ENCODE results near the gene UGT2A2. TPM values are rescaled to one million over a fixed set of nuclear protein-coding genes. Genes with fewer than 3 reads are reported as not detected.

The UGT2A2 gene
- total RNA-seq, 1 donor from 2014 or later = not detected

DNA sequence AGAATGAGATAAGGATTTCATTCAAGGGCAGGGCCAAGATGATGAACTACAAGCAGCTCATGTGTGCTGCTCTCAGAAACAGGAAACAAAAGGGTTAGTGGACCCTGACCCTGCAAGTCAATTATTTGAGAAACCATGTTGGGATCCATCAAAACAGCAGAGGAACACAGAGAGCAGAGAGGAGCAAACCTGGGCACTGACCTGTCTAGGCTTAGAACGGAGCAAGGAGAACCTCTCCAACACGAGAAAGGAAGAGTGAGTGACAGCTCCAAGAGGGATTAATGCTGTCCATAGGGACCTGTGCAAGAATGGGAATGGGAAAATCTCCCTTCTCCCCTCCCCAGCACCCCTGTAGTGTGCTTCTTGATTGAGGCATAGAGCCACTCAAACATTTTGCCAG, 89.8 kb downstream of the UGT2A2 start:
- Mint-ChIP-seq H3K9me3 (ENCODE audit: unreplicated experiment) (no peaks in the 10 kb centered on the region), H3K36me3 (ENCODE audit: low read depth, unreplicated experiment) (no peaks in the 10 kb centered on the region), H3K4me3 (ENCODE audit: unreplicated experiment) (no peak overlapping the region), H3K27ac (ENCODE audit: unreplicated experiment) (no peak overlapping the region), H3K27me3 (ENCODE audit: unreplicated experiment) (no peaks in the 10 kb centered on the region), H3K4me1 (ENCODE audit: unreplicated experiment) (no peaks in the 10 kb centered on the region)
- DNase-seq (ENCODE audit: low spot score) = no peak
- TF ChIP-seq, protein P1, sequence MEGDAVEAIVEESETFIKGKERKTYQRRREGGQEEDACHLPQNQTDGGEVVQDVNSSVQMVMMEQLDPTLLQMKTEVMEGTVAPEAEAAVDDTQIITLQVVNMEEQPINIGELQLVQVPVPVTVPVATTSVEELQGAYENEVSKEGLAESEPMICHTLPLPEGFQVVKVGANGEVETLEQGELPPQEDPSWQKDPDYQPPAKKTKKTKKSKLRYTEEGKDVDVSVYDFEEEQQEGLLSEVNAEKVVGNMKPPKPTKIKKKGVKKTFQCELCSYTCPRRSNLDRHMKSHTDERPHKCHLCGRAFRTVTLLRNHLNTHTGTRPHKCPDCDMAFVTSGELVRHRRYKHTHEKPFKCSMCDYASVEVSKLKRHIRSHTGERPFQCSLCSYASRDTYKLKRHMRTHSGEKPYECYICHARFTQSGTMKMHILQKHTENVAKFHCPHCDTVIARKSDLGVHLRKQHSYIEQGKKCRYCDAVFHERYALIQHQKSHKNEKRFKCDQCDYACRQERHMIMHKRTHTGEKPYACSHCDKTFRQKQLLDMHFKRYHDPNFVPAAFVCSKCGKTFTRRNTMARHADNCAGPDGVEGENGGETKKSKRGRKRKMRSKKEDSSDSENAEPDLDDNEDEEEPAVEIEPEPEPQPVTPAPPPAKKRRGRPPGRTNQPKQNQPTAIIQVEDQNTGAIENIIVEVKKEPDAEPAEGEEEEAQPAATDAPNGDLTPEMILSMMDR (IDR thresholded peaks at IDR 0.05; ENCODE audit: unreplicated experiment) = no peak

DNA sequence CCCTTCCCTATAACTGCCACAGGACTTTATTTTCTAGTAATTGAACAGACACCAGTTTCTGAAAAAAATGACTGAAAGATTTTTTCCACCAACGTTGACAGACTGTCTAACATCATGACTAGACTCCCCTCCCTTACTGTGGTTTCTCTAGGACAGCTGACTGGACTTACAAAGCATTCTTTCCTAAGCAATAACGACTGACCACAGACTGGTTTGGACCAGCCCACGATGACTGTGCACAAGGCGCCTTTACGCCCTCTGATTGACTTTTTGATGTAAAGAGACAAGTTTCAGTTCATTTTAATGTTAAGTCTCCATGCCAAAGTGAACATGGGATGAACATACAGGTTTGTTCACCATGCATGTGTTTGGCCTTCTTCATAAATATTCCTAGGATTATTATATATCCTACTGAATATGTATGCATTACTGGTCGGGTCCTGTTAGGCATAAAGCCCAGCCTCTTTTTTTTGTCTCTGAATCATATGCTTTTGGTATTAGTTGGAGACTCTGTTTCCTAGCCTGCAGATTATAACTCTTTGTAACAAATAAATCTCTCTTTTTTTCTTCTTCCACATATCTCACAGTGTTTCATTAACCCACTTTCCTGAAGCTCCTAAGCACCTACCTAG, 93.2 kb downstream of the UGT2A2 start:
- Mint-ChIP-seq H3K27ac (ENCODE audit: unreplicated experiment) (no peak overlapping the region), H3K9me3 (ENCODE audit: unreplicated experiment) (no peaks in the 10 kb centered on the region), H3K36me3 (ENCODE audit: low read depth, unreplicated experiment) (no peaks in the 10 kb centered on the region), H3K4me3 (ENCODE audit: unreplicated experiment) (no peak overlapping the region), H3K27me3 (ENCODE audit: unreplicated experiment) (no peaks in the 10 kb centered on the region), H3K4me1 (ENCODE audit: unreplicated experiment) (no peaks in the 10 kb centered on the region)
- TF ChIP-seq, protein P1 (IDR thresholded peaks at IDR 0.05; ENCODE audit: unreplicated experiment) = no peak
- DNase-seq (ENCODE audit: low spot score) = no peak

Other genes with a start within 250 kb of the UGT2A2 start
- gene UGT2B4, start 143.7 kb downstream of the UGT2A2 start, total RNA-seq (ENCODE audit: unreplicated experiment) = not detected
- not detected for gene UGT2A1, start 13.6 kb upstream of the UGT2A2 start, total RNA-seq (ENCODE audit: unreplicated experiment)
- gene SULT1B1, start 121.0 kb upstream of the UGT2A2 start, total RNA-seq (ENCODE audit: unreplicated experiment) = not detected
- gene SULT1E1, start 220.5 kb upstream of the UGT2A2 start, total RNA-seq (ENCODE audit: unreplicated experiment) = not detected